Loucy (cell line): ENCODE results near the gene SDE2.
A peak's percentile ranks its signal among the peaks of the same experiment; 100 is the strongest.

ENCODE experiments used
- H2AFZ ChIP-seq: fragments of 200-600 bp; sonication (generic); 2 replicates; pipeline ENCODE4 v1.6.0; 2016; ENCODE audit warnings: antibody characterized with exemption, mild to moderate bottlenecking, low read length, moderate library complexity
- H3F3A ChIP-seq: fragments of 200-600 bp; 2 replicates; pipeline ENCODE4 v1.6.0; 2016; ENCODE audit warnings: antibody characterized with exemption, low read depth, mild to moderate bottlenecking
- H3K27me3 ChIP-seq: fragments of 200-600 bp; sonication (generic); 2 replicates; pipeline ENCODE4 v1.6.1; 2014; ENCODE audit warnings: low read length, mild to moderate bottlenecking; ENCODE audit not compliant: insufficient read depth, poor library complexity, severe bottlenecking
- H3K36me3 ChIP-seq: fragments of 200-600 bp; sonication (generic); 2 replicates; pipeline ENCODE4 v1.6.1; 2016; ENCODE audit warnings: low read length; ENCODE audit not compliant: insufficient read depth
- H3K4me1 ChIP-seq: fragments of 200-600 bp; sonication (generic); 2 replicates; pipeline ENCODE4 v1.5.1; 2014; ENCODE audit warnings: low read length, mild to moderate bottlenecking; ENCODE audit not compliant: insufficient read depth, poor library complexity, severe bottlenecking
- H3K4me2 ChIP-seq: fragments of 200-600 bp; sonication (generic); 2 replicates; pipeline ENCODE4 v1.6.0; 2014; ENCODE audit warnings: antibody characterized with exemption, low read length, low read depth, mild to moderate bottlenecking; ENCODE audit not compliant: poor library complexity, severe bottlenecking
- H3K4me3 ChIP-seq: fragments of 200-600 bp; sonication (generic); 2 replicates; pipeline ENCODE4 v1.5.1; 2014; ENCODE audit warnings: low read length, mild to moderate bottlenecking, mixed read lengths; ENCODE audit not compliant: poor library complexity, severe bottlenecking
- H3K79me2 ChIP-seq: fragments of 200-600 bp; sonication (generic); 2 replicates; pipeline ENCODE4 v1.6.1; 2014; ENCODE audit warnings: low read length; ENCODE audit not compliant: insufficient read depth
- H3K9ac ChIP-seq: fragments of 200-600 bp; sonication (generic); 2 replicates; pipeline ENCODE4 v1.6.0; 2014; ENCODE audit warnings: mild to moderate bottlenecking, low read depth, low read length, moderate library complexity; ENCODE audit not compliant: poor library complexity, severe bottlenecking
- H3K9me2 ChIP-seq: fragments of 200-600 bp; sonication (generic); replicated peaks from 2 replicates; pipeline ENCODE4 v1.6.1; 2016; ENCODE audit warnings: low read depth, low read length, mixed read lengths
- H3K9me3 ChIP-seq: fragments of 200-600 bp; sonication (generic); 2 replicates; pipeline ENCODE4 v1.6.1; 2014; ENCODE audit warnings: mild to moderate bottlenecking, antibody characterized with exemption, low read length, low read depth; ENCODE audit not compliant: insufficient read depth
- H4K20me1 ChIP-seq: fragments of 200-600 bp; sonication (generic); 2 replicates; pipeline ENCODE4 v1.6.0; 2014; ENCODE audit warnings: antibody characterized with exemption, low read length, mild to moderate bottlenecking; ENCODE audit not compliant: insufficient read depth, poor library complexity, severe bottlenecking
- EZH2phosphoT487 ChIP-seq: fragments of 200-600 bp; IDR thresholded peaks from 2 replicates; pipeline ENCODE4 v1.6.1; 2018; ENCODE audit warnings: antibody characterized with exemption, mild to moderate bottlenecking, moderate library complexity, borderline replicate concordance
- TF ChIP-seq, protein P1 (sequence below): fragments of 200-600 bp; sonication (generic); conservative IDR thresholded peaks from 2 replicates; pipeline ENCODE4 v1.5.1; 2014; ENCODE audit warnings: mild to moderate bottlenecking, antibody characterized with exemption, low read length

SDE2 gene

DNA sequence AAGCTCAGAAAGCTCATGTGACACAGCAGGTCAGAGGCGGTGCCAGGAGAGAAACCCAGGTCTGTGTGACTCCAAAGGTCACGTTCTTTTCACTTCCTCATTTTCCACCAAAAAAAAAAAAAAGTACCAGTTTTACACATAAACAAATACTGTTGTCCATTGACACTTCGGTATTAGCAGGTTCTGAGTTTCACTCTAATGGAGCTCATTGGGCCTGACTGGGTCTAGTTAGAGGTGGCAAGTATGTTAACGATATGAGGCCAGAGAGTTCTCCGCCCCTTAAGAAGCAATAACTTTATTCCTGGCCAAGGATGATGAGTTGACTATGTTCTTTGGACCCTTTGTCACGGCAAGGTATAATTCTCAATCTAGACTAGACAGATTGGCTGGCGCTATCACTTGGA, 30.0 kb upstream of the SDE2 start:
- TF ChIP-seq, protein P1, sequence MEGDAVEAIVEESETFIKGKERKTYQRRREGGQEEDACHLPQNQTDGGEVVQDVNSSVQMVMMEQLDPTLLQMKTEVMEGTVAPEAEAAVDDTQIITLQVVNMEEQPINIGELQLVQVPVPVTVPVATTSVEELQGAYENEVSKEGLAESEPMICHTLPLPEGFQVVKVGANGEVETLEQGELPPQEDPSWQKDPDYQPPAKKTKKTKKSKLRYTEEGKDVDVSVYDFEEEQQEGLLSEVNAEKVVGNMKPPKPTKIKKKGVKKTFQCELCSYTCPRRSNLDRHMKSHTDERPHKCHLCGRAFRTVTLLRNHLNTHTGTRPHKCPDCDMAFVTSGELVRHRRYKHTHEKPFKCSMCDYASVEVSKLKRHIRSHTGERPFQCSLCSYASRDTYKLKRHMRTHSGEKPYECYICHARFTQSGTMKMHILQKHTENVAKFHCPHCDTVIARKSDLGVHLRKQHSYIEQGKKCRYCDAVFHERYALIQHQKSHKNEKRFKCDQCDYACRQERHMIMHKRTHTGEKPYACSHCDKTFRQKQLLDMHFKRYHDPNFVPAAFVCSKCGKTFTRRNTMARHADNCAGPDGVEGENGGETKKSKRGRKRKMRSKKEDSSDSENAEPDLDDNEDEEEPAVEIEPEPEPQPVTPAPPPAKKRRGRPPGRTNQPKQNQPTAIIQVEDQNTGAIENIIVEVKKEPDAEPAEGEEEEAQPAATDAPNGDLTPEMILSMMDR = no peak
- no peak for TF ChIP-seq EZH2phosphoT487
- Histone ChIP-seq H4K20me1 (no peaks in the 10 kb centered on the region), H3K9me3 (no peaks in the 10 kb centered on the region), H3K4me1 (no peaks in the 10 kb centered on the region), H3K4me3 (no peak overlapping the region), H3K36me3 (no peaks in the 10 kb centered on the region), H3K27me3 (no peaks in the 10 kb centered on the region), H3F3A (no peaks in the 10 kb centered on the region), H3K4me2 (no peak overlapping the region), H3K9me2 (no peaks in the 10 kb centered on the region), H2AFZ (no peak overlapping the region), H3K9ac (no peak overlapping the region), H3K79me2 (no peaks in the 10 kb centered on the region)

DNA sequence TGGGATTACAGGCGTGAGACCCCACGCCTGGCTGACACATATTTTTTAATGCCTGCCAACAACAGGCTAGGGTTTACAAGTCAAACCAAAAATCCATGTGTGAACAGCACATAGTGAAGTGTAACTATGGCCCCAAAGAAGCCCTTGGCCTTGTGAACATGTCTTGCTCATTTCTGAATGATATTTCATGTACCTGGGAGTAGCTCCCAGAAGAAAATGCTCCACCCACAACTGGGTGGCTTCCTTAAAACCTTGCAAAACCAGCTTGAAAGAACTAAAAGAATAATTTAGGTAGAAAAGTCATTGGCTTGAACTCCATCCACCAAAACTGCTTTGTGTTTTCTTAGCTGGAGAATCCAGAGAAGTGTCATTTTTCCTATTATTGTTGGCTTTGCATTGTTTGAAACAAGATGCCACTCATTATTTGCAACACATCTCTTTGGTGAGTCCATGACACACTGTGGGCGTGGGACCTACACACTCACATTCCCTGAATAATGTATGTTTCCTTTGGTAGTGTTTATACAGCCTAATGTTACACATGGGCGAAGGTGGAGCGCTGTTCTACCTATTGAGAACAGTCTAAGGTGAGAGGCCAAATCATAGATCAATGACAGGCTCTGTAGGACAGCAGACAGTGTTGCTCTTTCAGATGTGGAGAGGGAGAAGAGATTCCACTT, 28.5 kb upstream of the SDE2 start:
- Histone ChIP-seq H3K9ac (no peak overlapping the region), H4K20me1 (no peaks in the 10 kb centered on the region), H3K27me3 (no peaks in the 10 kb centered on the region), H3K4me2 (no peak overlapping the region), H3K79me2 (no peaks in the 10 kb centered on the region), H2AFZ (0 out of 2 replicates have a peak overlapping the region, but pooled peaks have one; percentile 48), H3K4me1 (no peaks in the 10 kb centered on the region), H3K9me3 (no peaks in the 10 kb centered on the region), H3K4me3 (no peak overlapping the region), H3K9me2 (no peaks in the 10 kb centered on the region), H3F3A (no peaks in the 10 kb centered on the region), H3K36me3 (no peaks in the 10 kb centered on the region)
- TF ChIP-seq, protein P1 = no peak
- no peak for TF ChIP-seq EZH2phosphoT487

DNA sequence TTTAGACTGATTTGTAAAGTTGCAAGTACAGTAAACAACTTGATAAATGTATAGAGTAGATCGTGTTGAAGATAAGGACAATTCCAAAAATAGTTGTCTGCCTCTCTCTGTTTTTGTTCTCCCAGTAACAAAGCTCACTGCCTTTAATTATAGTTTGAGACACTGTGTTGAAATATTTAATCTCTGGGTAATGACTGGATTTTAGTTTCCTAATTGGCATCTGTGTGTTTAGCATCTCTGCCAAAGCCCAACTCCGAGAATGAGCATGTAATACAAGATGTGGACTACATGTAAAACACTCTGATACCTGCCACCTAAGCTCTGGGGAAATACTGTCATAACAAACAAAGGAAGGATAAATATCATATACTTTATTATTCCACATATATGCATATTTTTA, 27.7 kb upstream of the SDE2 start:
- H2AFZ ChIP-seq = no peak overlapping the region
- H3K4me3 ChIP-seq = no peak overlapping the region
- no peaks in the 10 kb centered on the region for H3K9me2 ChIP-seq
- no peaks in the 10 kb centered on the region for H3F3A ChIP-seq
- no peaks in the 10 kb centered on the region for H3K27me3 ChIP-seq
- TF ChIP-seq EZH2phosphoT487 = no peak
- TF ChIP-seq, protein P1 = no peak
- no peaks in the 10 kb centered on the region for H3K36me3 ChIP-seq
- no peaks in the 10 kb centered on the region for H3K9me3 ChIP-seq
- no peaks in the 10 kb centered on the region for H3K4me1 ChIP-seq
- no peak overlapping the region for H3K9ac ChIP-seq
- no peaks in the 10 kb centered on the region for H4K20me1 ChIP-seq
- no peak overlapping the region for H3K4me2 ChIP-seq
- no peaks in the 10 kb centered on the region for H3K79me2 ChIP-seq
